GM23248 (cell line): ENCODE measurements around the gene TRPM1. TPM values are rescaled to one million over a fixed set of nuclear protein-coding genes. Genes with fewer than 3 reads are reported as not detected.

Source experiments
- DNase-seq: peaks from one replicate; pipeline ENCODE4 v3.0.0-alpha.2; 2015
- H2AFZ ChIP-seq: fragments of 200-600 bp; sonication (generic); 2 replicates; pipeline ENCODE4 v1.6.1; 2016; ENCODE audit warnings: antibody characterized with exemption
- H3F3A ChIP-seq: fragments of 200-600 bp; sonication (generic); 2 replicates; pipeline ENCODE4 v1.6.1; 2016; ENCODE audit warnings: mild to moderate bottlenecking, antibody characterized with exemption, mixed run types; ENCODE audit not compliant: insufficient read depth
- H3K27ac ChIP-seq: fragments of 200-600 bp; sonication (generic); 2 replicates; pipeline ENCODE4 v1.5.1; 2016; ENCODE audit warnings: mild to moderate bottlenecking
- H3K27me3 ChIP-seq: fragments of 200-600 bp; sonication (generic); replicated peaks from 2 replicates; pipeline ENCODE4 v1.6.1; 2016; ENCODE audit warnings: mild to moderate bottlenecking; ENCODE audit not compliant: insufficient read depth
- H3K36me3 ChIP-seq: fragments of 200-600 bp; sonication (generic); 2 replicates; pipeline ENCODE4 v1.6.1; 2016; ENCODE audit warnings: low read depth, mild to moderate bottlenecking
- H3K4me1 ChIP-seq: fragments of 200-600 bp; sonication (generic); 2 replicates; pipeline ENCODE4 v1.6.1; 2016; ENCODE audit warnings: mild to moderate bottlenecking; ENCODE audit not compliant: insufficient read depth
- H3K4me2 ChIP-seq: fragments of 200-600 bp; sonication (generic); one replicate; pipeline ENCODE4 v1.6.1; 2016; ENCODE audit warnings: mild to moderate bottlenecking; ENCODE audit not compliant: unreplicated experiment
- H3K4me3 ChIP-seq: fragments of 200-600 bp; sonication (generic); 2 replicates; pipeline ENCODE4 v1.5.1; 2016; ENCODE audit warnings: mild to moderate bottlenecking
- H3K79me2 ChIP-seq: fragments of 200-600 bp; sonication (generic); 2 replicates; pipeline ENCODE4 v1.6.1; 2016; ENCODE audit warnings: mild to moderate bottlenecking; ENCODE audit not compliant: insufficient read depth
- H3K9ac ChIP-seq: fragments of 200-600 bp; sonication (generic); 2 replicates; pipeline ENCODE4 v1.6.1; 2016; ENCODE audit warnings: mild to moderate bottlenecking
- H3K9me2 ChIP-seq: fragments of 200-600 bp; sonication (generic); 2 replicates; pipeline ENCODE4 v1.6.1; 2016; ENCODE audit warnings: mixed run types, mild to moderate bottlenecking, moderate library complexity; ENCODE audit not compliant: insufficient read depth
- H3K9me3 ChIP-seq: fragments of 200-600 bp; sonication (generic); one replicate; pipeline ENCODE4 v1.6.1; 2017; ENCODE audit warnings: low read depth
- H4K20me1 ChIP-seq: fragments of 200-600 bp; sonication (generic); 2 replicates; pipeline ENCODE4 v1.6.0; 2016; ENCODE audit not compliant: insufficient read depth
- EZH2 ChIP-seq: fragments of 200-600 bp; sonication (generic); IDR thresholded peaks from 2 replicates; pipeline ENCODE4 v1.6.1; 2018; ENCODE audit warnings: antibody characterized with exemption, mild to moderate bottlenecking; ENCODE audit not compliant: insufficient read depth, poor library complexity, severe bottlenecking
- EZH2phosphoT487 ChIP-seq: fragments of 200-600 bp; sonication (generic); IDR thresholded peaks from 2 replicates; pipeline ENCODE4 v1.6.1; 2018; ENCODE audit warnings: antibody characterized with exemption, moderate library complexity, mild to moderate bottlenecking, low read depth; ENCODE audit not compliant: insufficient read depth
- WGBS, 2 experiments: methylation state at CpG; one replicate each; pipeline ENCODE4 v1.1.6; 2015 to 2017; ENCODE audit warnings: low lambda C conversion rate in 2 of 2, low coverage in 1 of 2; ENCODE audit errors: missing lambda C conversion rate in 2 of 2; 5-methylcytosine and 5-hydroxymethylcytosine counted together
- in situ Hi-C: fragments of 300-500 bp; cut with MboI; formaldehyde crosslinking; loops from 2 replicates; pipeline ENCODE4 v1.15.0; 2020
- polyA plus RNA-seq: library from polyadenylated mRNA; unstranded; fragments of >200 nt; fragmentation: Nextera tagmentation; extraction: Ambion mirVana; gene quantifications from 2 replicates; pipeline ENCODE4 v1.2.1, GENCODE V29; 2016
- total RNA-seq: library from RNA; depleted of rRNA; stranded (reverse); fragments of >200 nt; shearing (Covaris generic); gene quantifications from 2 replicates; pipeline ENCODE4 v1.2.3, GENCODE V29; 2014

Gene TRPM1
- total and polyA plus RNA-seq, 2 experiments from 2014 or later, result not detected

DNA sequence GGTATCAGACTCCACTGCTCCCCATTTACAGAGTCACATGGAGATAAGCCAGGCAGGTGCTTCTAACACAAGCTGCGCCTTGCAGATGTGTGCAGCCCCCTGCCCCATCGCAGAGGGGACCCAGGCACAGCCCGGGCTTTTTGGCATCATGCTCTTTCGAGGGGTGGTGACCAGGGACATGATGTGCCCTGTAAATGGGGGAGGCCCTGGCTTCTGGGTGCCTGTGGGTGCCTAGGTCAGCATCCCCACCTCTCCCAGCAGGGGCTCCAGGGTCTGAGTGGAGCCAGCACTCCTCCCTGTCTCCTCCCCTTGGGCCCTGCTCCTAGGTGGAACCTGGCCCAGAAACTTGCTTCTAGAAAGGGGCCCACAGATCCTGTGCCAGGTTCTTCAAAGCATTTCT, 15.2 kb downstream of the TRPM1 start:
- no peak overlapping the region for H3K4me3 ChIP-seq
- no peak for DNase-seq
- TF ChIP-seq EZH2 (no peak), EZH2phosphoT487 (no peak)
- WGBS, 2 experiments, result 43 to 55% methylated on average over 4 of the region's 4 CpGs
- no peaks in the 10 kb centered on the region for H3K36me3 ChIP-seq
- no peaks in the 10 kb centered on the region for H3K9me2 ChIP-seq
- no peak overlapping the region for H3K9ac ChIP-seq
- no peak overlapping the region for H3K27ac ChIP-seq
- H2AFZ ChIP-seq, result no peak overlapping the region
- no peaks in the 10 kb centered on the region for H3K9me3 ChIP-seq
- no peaks in the 10 kb centered on the region for H3F3A ChIP-seq
- in situ Hi-C loops, result no loop called here
- H3K4me2 ChIP-seq, result no peak overlapping the region
- no peaks in the 10 kb centered on the region; the same call in 1 of the 2 replicates for H3K27me3 ChIP-seq
- no peaks in the 10 kb centered on the region for H4K20me1 ChIP-seq
- no peaks in the 10 kb centered on the region for H3K4me1 ChIP-seq
- H3K79me2 ChIP-seq, result no peaks in the 10 kb centered on the region

- no peak overlapping the region for H3K4me3 ChIP-seq
- H4K20me1 ChIP-seq, result no peaks in the 10 kb centered on the region
- H3F3A ChIP-seq, result no peaks in the 10 kb centered on the region
- DNase-seq, result no peak
- no peaks in the 10 kb centered on the region for H3K9me2 ChIP-seq
- H3K4me2 ChIP-seq, result no peak overlapping the region
- no peaks in the 10 kb centered on the region for H3K36me3 ChIP-seq
- no peaks in the 10 kb centered on the region; the same call in 1 of the 2 replicates for H3K27me3 ChIP-seq
- WGBS, 2 experiments, result 58 to 59% methylated on average over 7 of the region's 7 CpGs
- H3K79me2 ChIP-seq, result no peaks in the 10 kb centered on the region
- no peaks in the 10 kb centered on the region for H3K4me1 ChIP-seq
- no peak overlapping the region for H3K27ac ChIP-seq
- H3K9ac ChIP-seq, result no peak overlapping the region
- no peaks in the 10 kb centered on the region for H3K9me3 ChIP-seq
- in situ Hi-C loops, result no loop called here
- TF ChIP-seq EZH2phosphoT487, result no peak
- TF ChIP-seq EZH2, result no peak
- no peak overlapping the region for H2AFZ ChIP-seq
These were observed 16.2 kb downstream of the TRPM1 start for GRCh38 chr15:31085359-31085758.

GRCh38 chr15:31084176-31084575, 17.3 kb downstream of the TRPM1 start:
- Histone ChIP-seq H3F3A (no peaks in the 10 kb centered on the region), H3K9ac (no peak overlapping the region), H3K79me2 (no peaks in the 10 kb centered on the region), H3K27me3 (no peaks in the 10 kb centered on the region; the same call in 1 of the 2 replicates), H3K4me2 (no peak overlapping the region), H4K20me1 (no peaks in the 10 kb centered on the region), H3K4me3 (no peak overlapping the region), H3K9me2 (no peaks in the 10 kb centered on the region), H3K4me1 (no peaks in the 10 kb centered on the region), H3K9me3 (no peaks in the 10 kb centered on the region), H3K36me3 (no peaks in the 10 kb centered on the region), H2AFZ (no peak overlapping the region), H3K27ac (no peak overlapping the region)
- TF ChIP-seq EZH2 (no peak), EZH2phosphoT487 (no peak)
- 54 to 63% methylated on average over 6 of the region's 6 CpGs for WGBS, 2 experiments
- DNase-seq, result no peak
- in situ Hi-C loops, result no loop called here

GRCh38 chr15:31083370-31083780, 18.1 kb downstream of the TRPM1 start:
- H3K4me3 ChIP-seq, result no peak overlapping the region

More at GRCh38 chr15:31083370-31083780, 18.1 kb downstream of the TRPM1 start:
- peaks cover 5% of the 10 kb centered on the region for H3K27me3 ChIP-seq
- H3F3A ChIP-seq, result no peaks in the 10 kb centered on the region
- in situ Hi-C loops, result no loop called here
- no peaks in the 10 kb centered on the region for H3K4me1 ChIP-seq
- no peak for TF ChIP-seq EZH2
- no peak for TF ChIP-seq EZH2phosphoT487
- WGBS, 2 experiments, result 6 to 14% methylated on average over 6 of the region's 6 CpGs
- no peak overlapping the region for H3K4me2 ChIP-seq
- H3K27ac ChIP-seq, result no peak overlapping the region
- H3K36me3 ChIP-seq, result no peaks in the 10 kb centered on the region
- no peaks in the 10 kb centered on the region for H3K9me2 ChIP-seq
- H3K9ac ChIP-seq, result no peak overlapping the region
- H3K9me3 ChIP-seq, result no peaks in the 10 kb centered on the region
- DNase-seq, result no peak
- H4K20me1 ChIP-seq, result no peaks in the 10 kb centered on the region
- H3K79me2 ChIP-seq, result no peaks in the 10 kb centered on the region
- H2AFZ ChIP-seq, result no peak overlapping the region
